ENCODE measurements around the gene HSD3B7. TPM values are rescaled to one million over a fixed set of nuclear protein-coding genes. Genes with fewer than 3 reads are reported as not detected.
A peak's percentile ranks its signal among the peaks of the same experiment; 100 is the strongest.
"Not testable (repeated sequence)": the region's sequence is repeated elsewhere in the genome, so short reads cannot be mapped to it uniquely, and the experiment has no call there.

HSD3B7 gene
- total and polyA plus RNA-seq, 10 of the 15 experiments (the other 5 are each of a cell fraction or from before 2014, with no cell fraction given), result 0.18 to 1.8 (median 0.48) TPM; not detected in 1

DNA sequence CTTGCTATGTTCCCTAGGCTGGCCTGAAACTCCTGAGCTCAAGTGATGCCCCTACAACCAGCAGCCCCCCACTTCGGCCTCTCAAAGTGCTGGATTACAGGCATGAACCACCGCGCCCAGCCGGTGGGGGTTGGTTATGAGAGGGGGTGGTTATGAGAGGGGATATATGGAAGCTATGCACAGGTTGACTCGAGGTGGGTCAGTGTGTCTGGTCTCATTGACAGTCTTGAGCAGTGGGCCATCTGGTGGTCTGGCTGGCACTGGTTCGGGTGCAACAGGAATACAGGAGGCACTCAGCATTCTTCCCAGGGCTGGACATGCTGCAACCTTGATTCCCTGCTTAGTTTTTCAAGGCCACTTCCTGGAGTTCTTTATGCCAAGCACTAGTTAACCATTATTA lies 31.0 kb downstream of the HSD3B7 start:
- Histone ChIP-seq H3K27me3 (replicated peaks in 1 of 2; ENCODE audit: control insufficient read depth in 2 of 2, insufficient read depth in 2 of 2, low read length in 1 of 2) (peaks cover under 1 to 1% of the 10 kb centered on the region in 2 experiments; a peak in 3 of 4 replicates), H3K4me2 (ENCODE audit: control insufficient read depth, insufficient read depth) (no peak overlapping the region), H3K9me3 (replicated peaks; ENCODE audit: control insufficient read depth, insufficient read depth, low read length) (no peaks in the 10 kb centered on the region), H3K36me3 (ENCODE audit: control insufficient read depth in 2 of 2, insufficient read depth in 2 of 2, low read length in 1 of 2) (no peaks in the 10 kb centered on the region), H2AFZ (ENCODE audit: control insufficient read depth, low read depth, low read length) (no peak overlapping the region), H3K27ac (ENCODE audit: control insufficient read depth, insufficient read depth) (no peak overlapping the region), H4K20me1 (ENCODE audit: control insufficient read depth, insufficient read depth) (no peaks in the 10 kb centered on the region), H3K79me2 (ENCODE audit: control insufficient read depth, insufficient read depth, low read length) (no peaks in the 10 kb centered on the region), H3K4me1 (ENCODE audit: control insufficient read depth, insufficient read depth, low read length) (no peaks in the 10 kb centered on the region), H3K4me3 (no peak overlapping the region), H3K9ac (ENCODE audit: control insufficient read depth, insufficient read depth, low read length) (no peak overlapping the region)
- no TSS peak for BruUV-seq (replicated peaks)
- intact Hi-C loops (cut with micrococcal nuclease; ENCODE audit: unreplicated experiment) (no loop called here), in situ Hi-C loops (cut with MboI) (no loop called here)
- SMC1A ChIA-PET (ENCODE audit: uncharacterized antibody, unreplicated experiment), result interaction anchor here (1.0 to 1.1 kb wide), 3 partner anchors 12 to 52 kb away, joined by 3 read pairs; no protein-coding TSS in a partner anchor
- DNase-seq (ENCODE audit: low read depth, low spot score) (no peak), FAIRE-seq (no peak), ATAC-seq (peak; percentile 41; the same call in 2 of the 3 replicates)
- POLR2A ChIA-PET, result no interaction called here
- CTCF ChIA-PET, result interaction anchor here (0.8 to 1.8 kb wide), 3 partner anchors 11 to 31 kb away, joined by 4 to 11 read pairs (median 6); partner anchors contain the start of gene HSD3B7
- 55% methylated on average over 6 of the region's 6 CpGs for WGBS (ENCODE audit: insufficient coverage, insufficient replicate concordance, low lambda C conversion rate, missing lambda C conversion rate)
- RAD21 ChIA-PET (ENCODE audit: unreplicated experiment), result no interaction called here
- TF ChIP-seq CTCF (IDR thresholded peaks at IDR 0.05 in 2 of 3, conservative IDR thresholded peaks at IDR 0.05 in 1 of 3; ENCODE audit: control insufficient read depth in 2 of 3, extremely low read depth in 1 of 3, insufficient read depth in 1 of 3, low read depth in 3 of 3, low read length in 3 of 3) (peak in 2 of 3 experiments; percentile 4 to 24; a peak in 3 of 6 replicates), MTA3 (IDR thresholded peaks at IDR 0.05; ENCODE audit: borderline replicate concordance, low read length) (no peak)

DNA sequence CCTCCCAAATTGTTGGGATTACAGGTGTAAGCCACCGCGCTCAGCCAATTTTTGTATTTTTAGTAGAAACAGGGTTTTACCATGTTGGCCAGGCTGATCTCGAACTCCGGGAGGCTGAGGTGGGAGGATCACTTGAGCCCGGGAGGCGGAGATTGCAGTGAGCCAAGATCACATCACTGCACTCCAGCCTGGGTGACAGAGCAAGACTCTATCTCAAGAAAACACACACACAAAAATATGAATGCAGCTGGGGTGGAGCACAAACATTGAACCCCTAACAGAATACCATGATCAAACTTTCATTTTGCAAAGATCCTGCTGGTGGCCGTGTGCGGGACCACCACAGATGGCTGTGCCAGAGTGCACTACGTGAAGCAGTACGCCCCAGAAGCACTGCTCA lies 32.7 kb downstream of the HSD3B7 start:
- H4K20me1 ChIP-seq (ENCODE audit: control insufficient read depth, insufficient read depth); H3K9me3 ChIP-seq (replicated peaks; ENCODE audit: control insufficient read depth, insufficient read depth, low read length); SMC1A ChIA-PET (ENCODE audit: uncharacterized antibody, unreplicated experiment); intact Hi-C loops (cut with micrococcal nuclease; ENCODE audit: unreplicated experiment); BruUV-seq (replicated peaks); H3K9ac ChIP-seq (ENCODE audit: control insufficient read depth, insufficient read depth, low read length); ATAC-seq; in situ Hi-C loops (cut with MboI); FAIRE-seq; RAD21 ChIA-PET (ENCODE audit: unreplicated experiment); H3K27me3 ChIP-seq (replicated peaks in 1 of 2; ENCODE audit: control insufficient read depth in 2 of 2, insufficient read depth in 2 of 2, low read length in 1 of 2); H3K4me1 ChIP-seq (ENCODE audit: control insufficient read depth, insufficient read depth, low read length); H2AFZ ChIP-seq (ENCODE audit: control insufficient read depth, low read depth, low read length); H3K4me3 ChIP-seq; H3K27ac ChIP-seq (ENCODE audit: control insufficient read depth, insufficient read depth); H3K4me2 ChIP-seq (ENCODE audit: control insufficient read depth, insufficient read depth); H3K36me3 ChIP-seq (ENCODE audit: control insufficient read depth in 2 of 2, insufficient read depth in 2 of 2, low read length in 1 of 2); DNase-seq (ENCODE audit: low read depth, low spot score); H3K79me2 ChIP-seq (ENCODE audit: control insufficient read depth, insufficient read depth, low read length): not testable (repeated sequence)
- 68% methylated on average over 10 of the region's 10 CpGs for WGBS (ENCODE audit: insufficient coverage, insufficient replicate concordance, low lambda C conversion rate, missing lambda C conversion rate)
- ChIA-PET POLR2A (interaction anchor here (0.5 kb wide), 1 partner anchor 77 kb away, joined by 3 read pairs; the partner anchor contains the start of gene VKORC1), CTCF (interaction anchor here (1.3 kb wide), 1 partner anchor 32 kb away, joined by 3 read pairs; no protein-coding TSS in a partner anchor)
